Karpas-422 (cell line): Measurements from ENCODE around the gene HNF4A. TPM values are rescaled to one million over a fixed set of nuclear protein-coding genes. Genes with fewer than 3 reads are reported as not detected.

Experiments
- DNase-seq: peaks from one replicate; pipeline ENCODE4 v3.0.0-alpha.2; 2015
- H2AFZ ChIP-seq: fragments of 200-600 bp; sonication (generic); 2 replicates; pipeline ENCODE4 v1.6.1; 2014; ENCODE audit warnings: antibody characterized with exemption, low read length, mixed read lengths
- H3K27ac ChIP-seq: fragments of 200-600 bp; sonication (generic); 2 replicates; pipeline ENCODE4 v1.5.1; 2014; ENCODE audit warnings: mild to moderate bottlenecking, low read length, moderate library complexity
- H3K27me3 ChIP-seq: fragments of 200-600 bp; sonication (generic); 2 replicates; pipeline ENCODE4 v1.6.1; 2014; ENCODE audit warnings: low read length, mixed read lengths
- H3K36me3 ChIP-seq: fragments of 200-600 bp; sonication (generic); 2 replicates; pipeline ENCODE4 v1.6.1; 2014; ENCODE audit warnings: low read length, mixed read lengths; ENCODE audit not compliant: insufficient read depth
- H3K4me1 ChIP-seq: fragments of 200-600 bp; sonication (generic); 2 replicates; pipeline ENCODE4 v1.6.1; 2014; ENCODE audit warnings: mild to moderate bottlenecking, low read length, mixed read lengths
- H3K4me2 ChIP-seq: fragments of 200-600 bp; sonication (generic); 2 replicates; pipeline ENCODE4 v1.6.1; 2014; ENCODE audit warnings: low read length, low read depth, mild to moderate bottlenecking; ENCODE audit not compliant: poor library complexity, severe bottlenecking
- H3K4me3 ChIP-seq: fragments of 200-600 bp; sonication (generic); 2 replicates; pipeline ENCODE4 v1.5.1; 2014; ENCODE audit warnings: mild to moderate bottlenecking, antibody characterized with exemption, low read length, mixed read lengths
- H3K79me2 ChIP-seq: fragments of 200-600 bp; sonication (generic); 2 replicates; pipeline ENCODE4 v1.6.1; 2014; ENCODE audit warnings: mild to moderate bottlenecking, low read length, mixed read lengths
- H3K9ac ChIP-seq: fragments of 200-600 bp; sonication (generic); 2 replicates; pipeline ENCODE4 v1.6.0; 2014; ENCODE audit warnings: low read length
- H3K9me2 ChIP-seq: fragments of 200-600 bp; sonication (generic), shearing (Covaris generic); replicated peaks from 2 replicates; pipeline ENCODE4 v1.6.0; 2014; ENCODE audit warnings: mild to moderate bottlenecking, low read length, moderate library complexity; ENCODE audit not compliant: insufficient read depth
- H3K9me3 ChIP-seq: fragments of 300-700, 200-600 bp; sonication (generic); 2 replicates; pipeline ENCODE4 v1.6.1; 2014; ENCODE audit warnings: low read length, mixed read lengths
- H4K20me1 ChIP-seq: fragments of 200-600 bp; sonication (generic); 2 replicates; pipeline ENCODE4 v1.6.1; 2014; ENCODE audit warnings: mild to moderate bottlenecking, antibody characterized with exemption, low read length, low read depth; ENCODE audit not compliant: insufficient read depth
- total RNA-seq: library from RNA; depleted of rRNA; stranded (reverse); fragments of >200 nt; shearing (Covaris generic); gene quantifications from 2 replicates; pipeline ENCODE4 v1.2.3, GENCODE V29; 2014; ENCODE audit warnings: low replicate concordance

HNF4A gene
- total RNA-seq, 1 experiment from 2014 or later = not detected

- Histone ChIP-seq H3K27me3 (no peaks in the 10 kb centered on the region), H3K9me2 (no peaks in the 10 kb centered on the region), H3K4me3 (no peak overlapping the region), H3K4me2 (no peak overlapping the region), H3K27ac (no peak overlapping the region), H3K9me3 (no peaks in the 10 kb centered on the region), H3K4me1 (no peaks in the 10 kb centered on the region), H4K20me1 (no peaks in the 10 kb centered on the region), H2AFZ (no peak overlapping the region), H3K36me3 (no peaks in the 10 kb centered on the region), H3K79me2 (no peaks in the 10 kb centered on the region), H3K9ac (no peak overlapping the region)
- no peak for DNase-seq
Measured at GRCh38 chr20:44395461-44396340, 40.2 kb downstream of the HNF4A start.

GRCh38 chr20:44396369-44397130 lies 41.1 kb downstream of the HNF4A start:
- Histone ChIP-seq H4K20me1 (no peaks in the 10 kb centered on the region), H2AFZ (no peak overlapping the region), H3K4me1 (no peaks in the 10 kb centered on the region), H3K79me2 (no peaks in the 10 kb centered on the region), H3K4me3 (no peak overlapping the region), H3K9me2 (no peaks in the 10 kb centered on the region), H3K36me3 (no peaks in the 10 kb centered on the region), H3K4me2 (no peak overlapping the region), H3K9ac (no peak overlapping the region), H3K27ac (no peak overlapping the region), H3K9me3 (no peaks in the 10 kb centered on the region), H3K27me3 (no peaks in the 10 kb centered on the region)
- DNase-seq = no peak

DNA sequence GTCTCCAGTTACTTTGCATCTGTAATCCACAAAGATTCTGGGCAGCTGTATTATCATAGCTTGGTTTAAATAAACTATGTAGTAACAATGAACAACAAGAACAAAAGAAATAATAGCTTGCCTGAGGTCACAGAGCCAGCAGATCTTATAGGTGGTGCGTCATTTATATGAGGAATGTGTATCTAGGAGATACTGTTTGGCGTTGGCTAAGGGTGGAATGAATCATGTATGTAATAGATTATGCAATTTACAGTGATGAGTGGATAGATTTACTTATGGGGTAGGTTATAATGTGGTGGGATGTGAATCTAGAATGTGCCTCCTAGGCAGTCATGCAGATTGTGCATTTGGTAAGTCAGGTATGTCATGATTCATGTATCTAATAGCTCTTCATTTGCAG lies 42.8 kb downstream of the HNF4A start:
- DNase-seq = no peak

GRCh38 chr20:44399446-44399845 lies 43.9 kb downstream of the HNF4A start:
- no peaks in the 10 kb centered on the region for H3K27me3 ChIP-seq
- no peaks in the 10 kb centered on the region for H3K4me1 ChIP-seq
- no peaks in the 10 kb centered on the region for H3K36me3 ChIP-seq
- H3K4me3 ChIP-seq = no peak overlapping the region
- no peak overlapping the region for H2AFZ ChIP-seq
- H3K9me3 ChIP-seq = no peaks in the 10 kb centered on the region
- no peaks in the 10 kb centered on the region for H4K20me1 ChIP-seq
- H3K27ac ChIP-seq = no peak overlapping the region
- no peak overlapping the region for H3K4me2 ChIP-seq
- H3K9me2 ChIP-seq = no peaks in the 10 kb centered on the region
- H3K9ac ChIP-seq = no peak overlapping the region
- no peak for DNase-seq
- H3K79me2 ChIP-seq = no peaks in the 10 kb centered on the region

More for the DNA sequence above, 42.8 kb downstream of the HNF4A start:
- no peaks in the 10 kb centered on the region for H4K20me1 ChIP-seq
- no peaks in the 10 kb centered on the region for H3K36me3 ChIP-seq
- H3K4me3 ChIP-seq = no peak overlapping the region
- H3K4me1 ChIP-seq = no peaks in the 10 kb centered on the region
- H3K27me3 ChIP-seq = no peaks in the 10 kb centered on the region
- H3K27ac ChIP-seq = no peak overlapping the region
- H3K4me2 ChIP-seq = no peak overlapping the region
- H3K9ac ChIP-seq = no peak overlapping the region
- H2AFZ ChIP-seq = no peak overlapping the region
- no peaks in the 10 kb centered on the region for H3K79me2 ChIP-seq
- H3K9me3 ChIP-seq = no peaks in the 10 kb centered on the region
- no peaks in the 10 kb centered on the region for H3K9me2 ChIP-seq

DNA sequence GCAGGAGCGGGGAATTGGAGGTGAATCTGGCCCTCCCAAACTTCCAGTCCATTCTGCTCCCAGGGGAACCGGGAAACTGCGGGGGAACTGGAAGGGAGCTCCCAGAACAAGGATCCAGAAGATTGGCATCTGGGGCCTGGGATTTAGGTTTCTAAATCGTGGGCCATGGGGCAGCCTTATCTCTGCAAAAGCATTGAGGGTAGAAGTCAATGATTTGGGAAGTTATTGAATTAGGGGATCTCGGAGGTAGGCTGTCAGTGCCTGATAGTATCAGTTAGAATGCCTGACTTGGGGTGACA lies 45.1 kb downstream of the HNF4A start:
- Histone ChIP-seq H3K79me2 (no peaks in the 10 kb centered on the region), H3K36me3 (no peaks in the 10 kb centered on the region), H3K4me3 (no peak overlapping the region), H3K27me3 (no peaks in the 10 kb centered on the region), H3K9me3 (no peaks in the 10 kb centered on the region), H3K9ac (no peak overlapping the region), H3K4me2 (no peak overlapping the region), H3K9me2 (no peaks in the 10 kb centered on the region), H4K20me1 (no peaks in the 10 kb centered on the region), H3K27ac (no peak overlapping the region), H3K4me1 (no peaks in the 10 kb centered on the region), H2AFZ (no peak overlapping the region)
- no peak for DNase-seq

GRCh38 chr20:44400970-44401769 lies 45.7 kb downstream of the HNF4A start:
- Histone ChIP-seq H4K20me1 (no peaks in the 10 kb centered on the region), H3K27ac (no peak overlapping the region), H2AFZ (no peak overlapping the region), H3K79me2 (no peaks in the 10 kb centered on the region), H3K27me3 (no peaks in the 10 kb centered on the region), H3K4me3 (no peak overlapping the region), H3K4me1 (no peaks in the 10 kb centered on the region), H3K9me2 (no peaks in the 10 kb centered on the region), H3K9me3 (no peaks in the 10 kb centered on the region), H3K36me3 (no peaks in the 10 kb centered on the region), H3K9ac (no peak overlapping the region), H3K4me2 (no peak overlapping the region)
- DNase-seq = no peak

GRCh38 chr20:44401770-44402390 lies 46.4 kb downstream of the HNF4A start:
- Histone ChIP-seq H3K4me2 (no peak overlapping the region), H3K9me2 (no peaks in the 10 kb centered on the region), H3K4me1 (no peaks in the 10 kb centered on the region), H3K79me2 (no peaks in the 10 kb centered on the region), H2AFZ (no peak overlapping the region), H4K20me1 (no peaks in the 10 kb centered on the region), H3K27ac (no peak overlapping the region), H3K27me3 (no peaks in the 10 kb centered on the region), H3K4me3 (no peak overlapping the region), H3K36me3 (no peaks in the 10 kb centered on the region), H3K9me3 (no peaks in the 10 kb centered on the region), H3K9ac (no peak overlapping the region)
- DNase-seq = no peak
